NCI-H1105 (cell line): ENCODE measurements around the gene HEYL.

Experiments used
- DNase-seq: peaks from one replicate; lab custom pipeline; 2025; lab: John Stamatoyannopoulos, UW

Gene HEYL

GRCh38 chr1:39638965-39639304 lies 508 bp downstream of the HEYL start:
- no peak for DNase-seq

- no peak for DNase-seq
Measured at GRCh38 chr1:39637361-39637760, 2.1 kb downstream of the HEYL start.

GRCh38 chr1:39635871-39636210 lies 3.6 kb downstream of the HEYL start:
- no peak for DNase-seq

DNA sequence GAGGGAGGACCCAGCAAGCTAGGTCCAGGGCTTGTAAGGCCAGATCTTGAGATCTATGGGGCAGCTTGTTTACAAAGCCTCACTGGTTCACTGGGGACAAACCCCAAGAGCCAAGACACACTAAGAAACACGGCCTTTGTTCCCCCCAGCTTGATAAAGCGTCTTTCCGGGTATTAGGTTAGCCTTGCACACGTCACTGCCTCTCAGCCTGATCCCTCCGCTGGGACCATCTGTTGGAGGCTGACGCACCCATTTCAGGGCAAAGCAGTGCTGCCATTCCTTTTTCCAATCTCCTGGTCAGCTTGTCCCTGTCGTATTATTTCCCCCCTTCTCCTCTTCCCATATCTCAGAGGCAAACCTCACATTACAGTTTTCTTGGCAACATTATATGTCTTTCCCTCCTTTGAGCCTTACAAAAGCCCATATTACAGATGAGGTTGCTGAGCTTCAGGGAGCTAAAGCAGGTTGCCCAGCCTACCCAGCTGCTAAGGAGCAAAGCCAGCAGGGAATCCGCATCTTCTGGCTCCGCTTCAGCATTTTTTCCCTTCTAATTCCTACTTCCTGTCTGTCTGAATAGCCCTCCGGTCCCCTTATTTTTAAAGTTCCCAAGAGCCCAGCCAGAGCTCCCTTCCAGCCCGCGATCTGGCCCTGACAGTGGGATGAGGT lies 4.1 kb downstream of the HEYL start:
- DNase-seq, result no peak

DNA sequence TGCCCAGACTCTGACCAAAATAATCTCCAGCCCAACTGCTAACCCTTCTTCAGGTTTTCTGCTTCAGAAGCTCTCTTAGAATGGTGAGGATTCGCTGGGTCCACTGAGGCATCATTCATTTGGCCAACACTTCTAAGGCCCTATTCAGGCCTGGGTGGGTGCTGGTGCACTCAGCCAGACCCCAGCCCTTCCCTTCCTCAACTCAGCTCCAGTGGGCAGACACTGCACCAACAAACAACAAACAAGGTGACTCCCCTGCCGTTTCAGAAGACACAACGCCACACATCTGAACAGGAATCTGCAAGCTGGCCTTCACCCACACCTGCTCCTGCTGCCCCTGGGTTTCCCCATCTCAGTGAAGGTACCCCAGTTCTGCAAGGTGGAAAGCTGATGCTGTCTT lies 6.0 kb downstream of the HEYL start:
- no peak for DNase-seq

- DNase-seq, result no peak
Measured at GRCh38 chr1:39632682-39633417, 6.6 kb downstream of the HEYL start.

- DNase-seq, result no peak
Measured at GRCh38 chr1:39632323-39632681, 7.1 kb downstream of the HEYL start.

- no peak for DNase-seq
Measured at GRCh38 chr1:39631361-39632322, 7.8 kb downstream of the HEYL start.

DNA sequence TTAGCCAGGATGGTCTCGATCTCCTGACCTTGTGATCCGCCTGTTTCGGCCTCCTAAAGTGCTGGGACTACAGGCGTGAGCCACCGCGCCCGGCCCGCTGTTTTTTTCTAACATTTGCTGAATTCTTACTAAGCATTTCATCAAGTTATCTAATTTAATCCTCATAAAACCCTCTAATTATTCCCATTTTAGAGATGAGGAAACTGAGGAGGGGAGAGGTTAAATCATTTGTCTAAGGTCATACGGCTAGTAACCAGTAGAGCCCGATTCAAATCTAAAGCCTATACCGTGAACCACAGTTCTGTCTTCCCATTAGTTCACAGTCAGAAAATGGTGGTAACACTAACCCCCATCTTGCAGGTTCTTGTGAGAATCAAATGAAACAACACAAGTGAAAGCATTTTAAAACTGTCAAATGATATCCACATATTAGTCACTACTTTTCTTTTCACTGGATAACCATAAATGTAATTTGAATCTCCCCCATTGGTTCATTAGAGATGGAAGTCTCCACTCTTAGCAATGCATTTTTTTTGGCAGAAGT lies 10.6 kb downstream of the HEYL start:
- DNase-seq, result no peak

GRCh38 chr1:39626646-39627045 lies 12.8 kb downstream of the HEYL start:
- DNase-seq, result no peak

GRCh38 chr1:39625462-39626273 lies 13.8 kb downstream of the HEYL start:
- no peak for DNase-seq

GRCh38 chr1:39625009-39625408 lies 14.4 kb downstream of the HEYL start:
- no peak for DNase-seq

DNA sequence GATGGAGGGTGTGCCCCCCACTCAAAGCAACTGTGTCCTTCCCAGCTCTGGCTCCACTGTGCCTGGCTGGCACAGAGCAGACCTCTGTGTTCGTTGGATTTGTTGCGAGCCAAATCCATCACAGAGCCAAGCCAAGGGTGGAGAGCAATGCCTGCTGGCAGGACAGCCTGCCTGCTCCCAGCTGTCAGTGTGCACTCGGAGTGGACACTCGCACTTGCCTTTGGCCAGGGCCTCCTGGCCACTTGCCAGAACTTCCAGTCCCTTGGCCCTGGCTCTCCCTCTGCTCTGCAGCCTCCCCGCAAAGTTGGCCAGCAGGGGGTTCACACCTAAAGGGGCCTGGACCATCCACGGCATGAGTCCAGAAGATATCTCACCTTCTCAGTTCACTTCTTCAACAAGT lies 16.4 kb downstream of the HEYL start:
- no peak for DNase-seq

DNA sequence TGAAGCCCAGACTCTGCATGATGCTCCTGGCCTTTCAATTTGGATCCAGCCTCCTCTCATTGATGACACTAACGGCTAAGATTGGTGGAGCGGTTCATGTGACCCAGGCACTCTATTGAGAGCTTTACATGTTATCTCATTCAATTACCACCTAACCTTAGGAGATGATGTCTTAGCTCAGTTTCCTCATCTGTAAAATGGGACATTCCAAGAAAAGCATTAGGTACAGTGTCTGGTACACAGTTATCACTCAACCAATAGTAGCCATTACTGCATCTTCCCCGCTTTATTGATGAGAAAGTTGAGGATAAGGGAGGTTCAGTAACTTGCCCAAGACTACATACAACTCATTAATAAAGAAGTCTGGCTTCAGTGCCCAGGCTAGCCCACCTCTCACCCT lies 17.0 kb downstream of the HEYL start:
- no peak for DNase-seq

- DNase-seq, result no peak
Measured at GRCh38 chr1:39620659-39621165, 18.7 kb downstream of the HEYL start.

GRCh38 chr1:39617488-39618049 lies 21.9 kb downstream of the HEYL start:
- DNase-seq, result no peak

DNA sequence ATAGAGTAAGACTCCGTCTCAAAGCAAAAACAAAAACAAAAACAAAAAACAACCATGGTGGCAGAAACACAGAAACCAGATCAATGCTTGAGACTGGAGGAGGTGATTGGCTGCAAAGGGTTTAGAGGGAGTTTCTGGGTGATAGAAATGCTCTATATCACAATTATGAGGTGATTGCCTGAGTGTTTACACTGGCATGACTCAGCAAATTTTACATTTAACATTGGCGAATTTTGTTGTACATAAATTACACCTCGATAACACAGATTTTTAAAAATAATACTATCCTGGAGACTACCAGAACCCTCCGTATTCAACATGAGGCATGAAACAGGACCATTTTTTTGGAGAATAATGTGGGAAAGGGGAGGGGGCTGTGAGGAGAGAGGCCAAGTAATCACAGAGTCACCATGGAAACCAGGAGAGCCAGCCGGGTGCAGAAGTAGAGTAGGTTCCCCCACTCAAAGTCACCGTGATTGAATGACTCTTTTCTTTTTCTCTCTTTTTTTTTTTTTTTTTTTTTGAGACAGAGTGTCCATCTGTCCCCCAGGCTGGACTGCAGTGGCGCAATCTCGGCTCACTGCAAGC lies 24.3 kb downstream of the HEYL start:
- no peak for DNase-seq

DNA sequence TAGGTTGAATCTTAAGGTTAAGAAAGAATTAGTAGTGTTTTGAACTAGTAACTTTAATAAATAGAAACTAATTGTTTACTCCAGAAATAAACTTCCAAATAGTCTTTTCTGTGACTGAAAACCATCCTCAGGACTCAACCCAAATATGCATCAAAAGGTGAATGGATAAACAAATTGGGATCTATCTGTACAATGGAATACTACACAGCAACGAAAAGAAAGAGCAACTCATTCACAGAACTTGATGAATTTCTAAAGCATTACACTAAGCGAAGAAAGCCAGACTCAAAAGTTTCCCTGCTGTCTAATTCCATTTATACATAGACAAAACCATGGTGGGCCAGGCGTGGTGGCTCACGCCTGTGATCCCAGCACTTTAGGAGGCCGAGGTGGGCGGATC lies 25.0 kb downstream of the HEYL start:
- no peak for DNase-seq

DNA sequence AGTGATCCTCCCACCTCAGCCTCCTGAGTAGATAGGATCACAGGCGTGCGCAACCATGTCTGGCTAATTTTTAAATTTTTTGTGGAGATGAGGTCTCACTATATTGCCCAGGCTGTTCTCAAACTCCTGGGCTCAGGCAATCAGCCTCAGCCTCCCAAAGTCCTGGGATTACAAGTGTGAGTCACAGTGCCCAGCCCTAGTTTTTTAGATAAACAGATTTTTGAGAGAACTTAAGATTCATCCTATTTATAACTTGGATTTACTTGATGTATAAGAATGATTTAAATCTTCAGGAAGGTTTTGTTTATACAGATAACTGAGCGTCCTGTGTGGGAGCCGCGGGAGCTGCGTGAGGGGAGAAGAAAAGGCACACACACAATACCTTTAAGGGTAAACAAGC lies 26.2 kb downstream of the HEYL start:
- DNase-seq, result no peak

- no peak for DNase-seq
Measured at GRCh38 chr1:39609618-39610331, 29.7 kb downstream of the HEYL start.
